Upper lobe of left lung (tissue), 6 donors: ENCODE measurements around the gene RIC8A. TPM values are rescaled to one million over a fixed set of nuclear protein-coding genes. Genes with fewer than 3 reads are reported as not detected.

ENCODE experiments used
- ATAC-seq, 2 donors: fragments of 200-7000 bp; cut with Tn5 transposase; one replicate each; pipeline ENCODE4 v1.9.1; 2022; ENCODE audit warnings: mild to moderate bottlenecking in 2 of 2, moderate library complexity in 2 of 2; ENCODE audit not compliant: low FRiP score in 2 of 2
- DNase-seq, 2 donors: peaks; one replicate each; pipeline ENCODE4 v3.0.0-alpha.2; 2019 to 2020
- H3K27ac ChIP-seq, 4 donors: fragments of 200-600 bp; sonication (generic); one replicate each; pipeline ENCODE4 v1.5.1; 2016 to 2019
- H3K27me3 ChIP-seq, 4 donors: fragments of 200-600 bp; sonication (generic); one replicate each; pipeline ENCODE4 v1.5.1; 2017 to 2019
- H3K36me3 ChIP-seq, 4 donors: fragments of 200-600 bp; sonication (generic); one replicate each; pipeline ENCODE4 v1.5.1; 2016 to 2019
- H3K4me1 ChIP-seq, 4 donors: fragments of 200-600 bp; sonication (generic); one replicate each; pipeline ENCODE4 v1.5.1; 2018 to 2019
- H3K4me3 ChIP-seq, 4 donors: fragments of 200-600 bp; sonication (generic); one replicate each; pipeline ENCODE4 v1.5.1; 2017 to 2019; ENCODE audit warnings: mild to moderate bottlenecking in 2 of 4, moderate library complexity in 1 of 4
- H3K9me3 ChIP-seq, 4 donors: fragments of 200-600 bp; sonication (generic); one replicate each; pipeline ENCODE4 v1.5.1; 2018 to 2019
- EP300 ChIP-seq, 4 donors: sonication (generic); formaldehyde crosslinking; IDR thresholded peaks; one replicate each; pipeline ENCODE4 v1.5.1; 2017; ENCODE audit warnings: antibody characterized with exemption in 4 of 4, control low read depth in 2 of 4
- POLR2A ChIP-seq, 4 donors: fragments of 450-650 bp; IDR thresholded peaks; one replicate each; pipeline ENCODE4 v1.5.1; 2016 to 2017; ENCODE audit warnings: antibody characterized with exemption in 4 of 4, mild to moderate bottlenecking in 2 of 4
- POLR2AphosphoS5 ChIP-seq, 2 donors: sonication (generic); formaldehyde crosslinking; IDR thresholded peaks; one replicate each; pipeline ENCODE4 v1.5.1; 2017; ENCODE audit warnings: antibody characterized with exemption in 2 of 2
- WGBS, 2 donors: methylation state at CpG; one replicate each; pipeline ENCODE4 v1.1.5; 2017 to 2018; 5-methylcytosine and 5-hydroxymethylcytosine counted together
- total RNA-seq, 6 donors: library from RNA; depleted of rRNA in 4 of 6; stranded (reverse); fragments of >200 nt in 4 of 6; gene quantifications; one replicate each; pipeline versions ENCODE4 v1.1.0 to v1.2.1, GENCODE V29; 2016 to 2021
- TF ChIP-seq, protein P1 (sequence below), 6 experiments: fragments of 450-650 bp in 4 of 6; fragments of 200-600 bp in 2 of 6; sonication (generic) in 2 of 6; IDR thresholded peaks; one replicate each; pipeline ENCODE4 v1.5.1; 2016 to 2019; ENCODE audit warnings: antibody characterized with exemption in 6 of 6
- donor health status: DM: no; HTN: no; CAD: no; lungs with moderate emphysema.
- donor health status: DM: no; HTN: yes; CAD: no; lungs with severe emphysema.

Gene RIC8A
- total RNA-seq, 6 donors from 2014 or later: 65.9 to 135 (median 105) TPM

DNA sequence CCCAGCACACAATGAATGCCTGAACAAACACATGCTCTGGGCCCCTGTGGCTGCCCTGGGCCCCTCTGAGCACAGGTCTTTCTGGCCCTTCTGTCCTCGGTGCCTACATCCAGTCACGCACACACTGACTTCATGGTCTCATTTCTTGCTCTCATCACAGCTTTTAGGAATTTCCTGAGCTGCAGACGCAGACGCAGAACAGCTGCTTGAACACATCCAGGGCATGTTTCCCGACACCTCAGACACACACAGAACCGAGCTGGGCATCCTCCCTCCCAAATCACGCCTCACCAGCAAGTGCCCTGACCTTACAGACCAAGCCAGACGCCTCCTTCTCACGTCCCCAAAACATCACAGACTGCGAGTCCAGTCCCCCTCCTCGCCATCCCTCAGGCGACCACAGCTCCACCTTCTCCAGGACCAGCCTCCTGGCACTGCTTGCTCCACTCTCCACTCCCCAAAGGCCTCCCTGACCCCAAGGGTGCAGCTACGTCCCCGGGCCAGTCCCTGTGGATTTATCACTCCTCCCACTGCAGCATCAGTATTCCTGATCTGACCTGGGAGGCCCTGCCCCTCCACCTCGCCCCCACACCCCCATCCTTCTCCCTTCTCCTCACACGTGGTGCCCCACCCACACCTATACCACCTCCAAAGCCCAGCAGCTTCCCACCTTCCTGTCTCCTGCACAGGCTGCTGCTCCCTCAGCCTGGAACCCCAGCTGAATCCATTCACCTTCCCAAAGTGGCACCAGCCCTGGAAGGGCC, 15.7 kb downstream of the RIC8A start:
- DNase-seq: peak in 1 of 2 donors; percentile 17
- ATAC-seq: peak in 1 of 2 donors; percentile 47
- Histone ChIP-seq H3K27ac (no peak overlapping the region), H3K4me1 (peaks cover 0 to 3% (median 0%) of the 10 kb centered on the region in 4 donors), H3K36me3 (peaks cover 0 to 16% (median 3%) of the 10 kb centered on the region in 4 donors), H3K4me3 (no peak overlapping the region), H3K9me3 (no peaks in the 10 kb centered on the region), H3K27me3 (no peaks in the 10 kb centered on the region)
- no peak for TF ChIP-seq POLR2AphosphoS5 (IDR thresholded peaks at IDR 0.05)
- TF ChIP-seq EP300 (IDR thresholded peaks at IDR 0.05): no peak
- TF ChIP-seq, protein P1, sequence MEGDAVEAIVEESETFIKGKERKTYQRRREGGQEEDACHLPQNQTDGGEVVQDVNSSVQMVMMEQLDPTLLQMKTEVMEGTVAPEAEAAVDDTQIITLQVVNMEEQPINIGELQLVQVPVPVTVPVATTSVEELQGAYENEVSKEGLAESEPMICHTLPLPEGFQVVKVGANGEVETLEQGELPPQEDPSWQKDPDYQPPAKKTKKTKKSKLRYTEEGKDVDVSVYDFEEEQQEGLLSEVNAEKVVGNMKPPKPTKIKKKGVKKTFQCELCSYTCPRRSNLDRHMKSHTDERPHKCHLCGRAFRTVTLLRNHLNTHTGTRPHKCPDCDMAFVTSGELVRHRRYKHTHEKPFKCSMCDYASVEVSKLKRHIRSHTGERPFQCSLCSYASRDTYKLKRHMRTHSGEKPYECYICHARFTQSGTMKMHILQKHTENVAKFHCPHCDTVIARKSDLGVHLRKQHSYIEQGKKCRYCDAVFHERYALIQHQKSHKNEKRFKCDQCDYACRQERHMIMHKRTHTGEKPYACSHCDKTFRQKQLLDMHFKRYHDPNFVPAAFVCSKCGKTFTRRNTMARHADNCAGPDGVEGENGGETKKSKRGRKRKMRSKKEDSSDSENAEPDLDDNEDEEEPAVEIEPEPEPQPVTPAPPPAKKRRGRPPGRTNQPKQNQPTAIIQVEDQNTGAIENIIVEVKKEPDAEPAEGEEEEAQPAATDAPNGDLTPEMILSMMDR (IDR thresholded peaks at IDR 0.05): no peak
- no peak for TF ChIP-seq POLR2A (IDR thresholded peaks at IDR 0.05)
- WGBS, 2 donors: 75 to 78% methylated on average over 16 of the region's 16 CpGs

DNA sequence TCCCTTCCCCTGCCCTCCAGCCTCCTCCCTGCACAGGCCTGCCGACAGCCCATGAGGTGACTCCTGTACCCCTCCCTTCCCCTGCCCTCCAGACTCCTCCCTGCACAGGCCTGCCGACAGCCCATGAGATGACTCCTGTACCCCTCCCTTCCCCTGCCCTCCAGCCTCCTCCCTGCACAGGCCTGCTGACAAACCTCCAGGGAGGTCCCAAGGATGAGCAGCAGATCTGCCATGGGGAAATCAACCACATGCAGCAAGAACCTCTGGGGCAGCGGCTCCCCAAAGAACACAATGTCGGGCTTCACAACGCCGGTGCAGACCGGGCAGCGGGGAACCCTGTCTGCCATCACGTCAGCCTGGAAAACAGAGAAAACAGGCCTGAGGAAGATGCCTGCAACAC, 16.4 kb downstream of the RIC8A start:
- peaks cover 0 to 9% (median 2%) of the 10 kb centered on the region in 4 donors for H3K36me3 ChIP-seq
- no peaks in the 10 kb centered on the region for H3K27me3 ChIP-seq
- WGBS, 2 donors: 94% methylated on average over 7 of the region's 9 CpGs
- no peak for TF ChIP-seq POLR2AphosphoS5 (IDR thresholded peaks at IDR 0.05)
- TF ChIP-seq, protein P1 (IDR thresholded peaks at IDR 0.05): no peak
- TF ChIP-seq POLR2A (IDR thresholded peaks at IDR 0.05): no peak
- TF ChIP-seq EP300 (IDR thresholded peaks at IDR 0.05): no peak
- H3K27ac ChIP-seq: no peak overlapping the region
- peaks cover 0 to 3% (median 0%) of the 10 kb centered on the region in 4 donors for H3K4me1 ChIP-seq
- H3K4me3 ChIP-seq: no peak overlapping the region
- ATAC-seq: no peak
- DNase-seq: no peak
- H3K9me3 ChIP-seq: no peaks in the 10 kb centered on the region

GRCh38 chr11:224424-224823, 16.9 kb downstream of the RIC8A start:
- WGBS, 2 donors: 81% methylated on average over 7 of the region's 7 CpGs
- TF ChIP-seq, protein P1 (IDR thresholded peaks at IDR 0.05): no peak
- no peak for TF ChIP-seq POLR2AphosphoS5 (IDR thresholded peaks at IDR 0.05)
- no peak for TF ChIP-seq EP300 (IDR thresholded peaks at IDR 0.05)
- TF ChIP-seq POLR2A (IDR thresholded peaks at IDR 0.05): no peak

GRCh38 chr11:225734-226453, 18.4 kb downstream of the RIC8A start:
- H3K4me1 ChIP-seq: peaks cover 0 to 3% (median 0%) of the 10 kb centered on the region in 4 donors
- ATAC-seq (peak; percentile 26 to 86), DNase-seq (peak in 1 of 2 donors; percentile 79)
- no peaks in the 10 kb centered on the region for H3K9me3 ChIP-seq
- H3K36me3 ChIP-seq: peaks cover 0 to 4% (median 0%) of the 10 kb centered on the region in 4 donors
- no peak overlapping the region for H3K4me3 ChIP-seq
- TF ChIP-seq POLR2A (IDR thresholded peaks at IDR 0.05) (peak in 1 of 4 donors; percentile 9), POLR2AphosphoS5 (IDR thresholded peaks at IDR 0.05) (no peak)
- H3K27ac ChIP-seq: peak overlapping the region; percentile 32 to 58 (median 52)
- 75 to 77% methylated on average over 10 of the region's 10 CpGs for WGBS, 2 donors
- H3K27me3 ChIP-seq: no peaks in the 10 kb centered on the region

More at GRCh38 chr11:224424-224823, 16.9 kb downstream of the RIC8A start:
- Histone ChIP-seq H3K4me1 (peaks cover 0 to 3% (median 0%) of the 10 kb centered on the region in 4 donors), H3K9me3 (no peaks in the 10 kb centered on the region), H3K36me3 (peaks cover 0 to 4% (median 0%) of the 10 kb centered on the region in 4 donors), H3K27me3 (no peaks in the 10 kb centered on the region), H3K27ac (no peak overlapping the region), H3K4me3 (no peak overlapping the region)
- ATAC-seq (no peak), DNase-seq (no peak)

DNA sequence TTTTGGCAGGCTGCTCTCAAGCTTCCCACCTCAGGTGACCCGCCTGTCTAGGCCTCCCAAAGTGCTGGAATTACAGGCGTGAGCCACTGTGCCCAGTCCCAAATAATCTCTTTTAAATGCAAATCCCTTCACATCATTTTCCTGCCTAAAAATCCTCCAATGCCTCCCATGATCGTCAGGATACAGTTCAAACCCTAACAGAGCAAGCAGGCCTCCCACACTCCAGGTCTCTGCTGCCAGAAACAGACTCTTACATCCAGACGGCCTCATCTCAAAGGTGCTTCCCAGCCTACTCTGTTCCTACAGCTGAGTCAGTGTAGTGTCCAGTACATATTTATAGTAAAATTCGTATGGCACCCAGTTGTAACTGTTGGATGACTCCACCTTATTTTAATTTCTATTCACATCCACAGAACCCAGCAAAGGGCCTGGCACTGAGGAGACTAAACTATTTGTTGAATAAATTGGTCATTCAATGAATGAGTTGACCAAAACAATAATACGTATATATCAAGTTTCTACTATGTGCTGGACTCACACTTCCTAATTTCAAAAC, 20.4 kb downstream of the RIC8A start:
- H3K36me3 ChIP-seq: peaks cover 0 to 4% (median 2%) of the 10 kb centered on the region in 4 donors
- H3K27ac ChIP-seq: no peak overlapping the region
- no peak for ATAC-seq
- H3K9me3 ChIP-seq: no peaks in the 10 kb centered on the region
- H3K4me1 ChIP-seq: peaks cover 0 to 3% (median 0%) of the 10 kb centered on the region in 4 donors
- H3K27me3 ChIP-seq: no peaks in the 10 kb centered on the region
- WGBS, 2 donors: 82 to 93% methylated on average over 6 of the region's 6 CpGs
- no peak for TF ChIP-seq POLR2AphosphoS5 (IDR thresholded peaks at IDR 0.05)
- TF ChIP-seq POLR2A (IDR thresholded peaks at IDR 0.05): no peak
- TF ChIP-seq, protein P1 (IDR thresholded peaks at IDR 0.05): no peak
- TF ChIP-seq EP300 (IDR thresholded peaks at IDR 0.05): no peak
- H3K4me3 ChIP-seq: no peak overlapping the region
- no peak for DNase-seq
